GM23338 (cell line): Measurements from ENCODE around the gene CD302. TPM values are rescaled to one million over a fixed set of nuclear protein-coding genes. Genes with fewer than 3 reads are reported as not detected.

Experiments used
- ATAC-seq: fragments of 200-7000 bp; cut with Tn5 transposase; 3 replicates; pipeline ENCODE4 v1.9.1; 2020
- DNase-seq: peaks from one replicate; pipeline ENCODE4 v3.0.0-alpha.2; 2015; ENCODE audit warnings: low spot score
- H2AFZ ChIP-seq: fragments of 200-600 bp; sonication (generic); 2 replicates; pipeline ENCODE4 v1.8.0; 2016; ENCODE audit warnings: antibody characterized with exemption, mild to moderate bottlenecking, moderate library complexity
- H3F3A ChIP-seq: fragments of 200-600 bp; sonication (generic); replicated peaks from 2 replicates; pipeline ENCODE4 v1.8.0; 2017; ENCODE audit warnings: antibody characterized with exemption, mixed run types, low read depth
- H3K27ac ChIP-seq: fragments of 200-600 bp; sonication (generic); 2 replicates; pipeline ENCODE4 v1.6.1; 2016; ENCODE audit warnings: low read depth
- H3K27me3 ChIP-seq: fragments of 200-600 bp; sonication (generic); 2 replicates; pipeline ENCODE4 v1.8.0; 2016; ENCODE audit warnings: mild to moderate bottlenecking, mixed run types, moderate library complexity; ENCODE audit not compliant: insufficient read depth
- H3K36me3 ChIP-seq: fragments of 200-600 bp; sonication (generic); 2 replicates; pipeline ENCODE4 v1.8.0; 2016; ENCODE audit warnings: mild to moderate bottlenecking; ENCODE audit not compliant: insufficient read depth
- H3K4me1 ChIP-seq: fragments of 200-600 bp; sonication (generic); 2 replicates; pipeline ENCODE4 v1.8.0; 2016; ENCODE audit warnings: mild to moderate bottlenecking, moderate library complexity; ENCODE audit not compliant: insufficient read depth
- H3K4me2 ChIP-seq: fragments of 200-600 bp; sonication (generic); 2 replicates; pipeline ENCODE4 v1.7.1; 2017; ENCODE audit warnings: mixed run types
- H3K4me3 ChIP-seq: fragments of 200-600 bp; sonication (generic); 2 replicates; pipeline ENCODE4 v1.6.1; 2016; ENCODE audit warnings: mixed run types
- H3K79me2 ChIP-seq: fragments of 200-600 bp; sonication (generic); replicated peaks from 2 replicates; pipeline ENCODE4 v1.8.0; 2017; ENCODE audit warnings: mild to moderate bottlenecking; ENCODE audit not compliant: insufficient read depth
- H3K9me2 ChIP-seq: fragments of 200-600 bp; sonication (generic); 2 replicates; pipeline ENCODE4 v1.8.0; 2017; ENCODE audit not compliant: insufficient read depth
- H4K20me1 ChIP-seq: fragments of 200-600 bp; sonication (generic); replicated peaks from 2 replicates; pipeline ENCODE4 v1.8.0; 2017; ENCODE audit warnings: mild to moderate bottlenecking; ENCODE audit not compliant: insufficient read depth
- H3K27ac Mint-ChIP-seq: 2 replicates; pipeline ENCODE4 v1.8.0; 2020; ENCODE audit warnings: inconsistent platforms, mild to moderate bottlenecking, moderate library complexity, mixed read lengths
- H3K27me3 Mint-ChIP-seq: 3 replicates; pipeline ENCODE4 v1.8.0; 2022; ENCODE audit warnings: low read depth, mild to moderate bottlenecking, moderate library complexity, mixed read lengths, inconsistent platforms; ENCODE audit not compliant: insufficient read depth, poor library complexity
- H3K36me3 Mint-ChIP-seq: 3 replicates; pipeline ENCODE4 v1.8.0; 2021; ENCODE audit warnings: low read depth, mild to moderate bottlenecking, inconsistent platforms, moderate library complexity, mixed read lengths
- H3K4me1 Mint-ChIP-seq: 3 replicates; pipeline ENCODE4 v1.8.0; 2020; ENCODE audit warnings: mild to moderate bottlenecking, inconsistent platforms, mixed read lengths
- H3K4me3 Mint-ChIP-seq: 3 replicates; pipeline ENCODE4 v1.8.0; 2021; ENCODE audit warnings: moderate library complexity, mild to moderate bottlenecking, inconsistent platforms, mixed read lengths
- H3K9me3 Mint-ChIP-seq: 3 replicates; pipeline ENCODE4 v1.8.0; 2020; ENCODE audit warnings: moderate library complexity, mild to moderate bottlenecking, inconsistent platforms, mixed read lengths
- CREB1 ChIP-seq: fragments of 250-450 bp; sonication (Bioruptor Pico); IDR thresholded peaks from 2 replicates; pipeline ENCODE4 v1.5.0; 2020; ENCODE audit warnings: low read depth, mild to moderate bottlenecking, moderate library complexity
- ZNF331 ChIP-seq: fragments of 250-450 bp; sonication (Bioruptor Pico); IDR thresholded peaks from 2 replicates; pipeline ENCODE4 v1.5.0; 2020; ENCODE audit warnings: low read depth, mild to moderate bottlenecking, moderate library complexity
- polyA plus RNA-seq: library from polyadenylated mRNA; unstranded; fragments of >200 nt; fragmentation: Nextera tagmentation; extraction: Ambion mirVana; gene quantifications from 2 replicates; pipeline ENCODE4 v1.2.1, GENCODE V29; 2016
- total RNA-seq: library from RNA; depleted of rRNA; stranded (reverse); fragments of >200 nt; shearing (Covaris generic); gene quantifications from 2 replicates; pipeline ENCODE4 v1.2.3, GENCODE V29; 2014
- TF ChIP-seq, protein P1 (sequence below), 2 experiments: fragments of 200-600 bp in 1 of 2; sonication (generic) in 1 of 2; conservative IDR thresholded peaks; 2 replicates each; pipeline versions ENCODE4 v1.5.1 to v1.6.1; 2016 to 2017; ENCODE audit warnings: antibody characterized with exemption in 2 of 2, low read depth in 2 of 2, mild to moderate bottlenecking in 2 of 2, moderate library complexity in 1 of 2
- TF ChIP-seq, protein P2 (sequence below): IDR thresholded peaks from 2 replicates; pipeline ENCODE4 v1.6.1; 2016; ENCODE audit warnings: antibody characterized with exemption

Gene CD302
- total and polyA plus RNA-seq, 2 experiments from 2014 or later = 1.6 to 1.9 TPM

DNA sequence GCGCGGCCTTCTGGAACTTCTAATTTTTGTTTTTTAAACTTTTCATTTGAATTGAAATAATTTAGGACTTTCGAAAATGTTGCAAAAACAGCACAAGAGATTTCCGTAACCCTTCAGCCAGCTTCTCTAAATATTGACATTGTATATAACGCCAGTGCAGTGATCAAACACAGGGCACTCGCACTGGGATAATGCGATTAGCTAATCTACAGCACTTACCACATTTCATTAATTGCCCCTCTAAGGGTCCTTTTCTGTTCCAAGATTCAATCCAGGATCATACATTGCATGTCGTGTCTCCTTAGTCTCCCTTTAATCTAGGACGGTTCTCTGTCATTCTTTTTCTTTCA, 343 bp upstream of the CD302 start:
- no peak for ATAC-seq
- H3K27me3 Mint-ChIP-seq = peaks cover 27% of the 10 kb centered on the region

DNA sequence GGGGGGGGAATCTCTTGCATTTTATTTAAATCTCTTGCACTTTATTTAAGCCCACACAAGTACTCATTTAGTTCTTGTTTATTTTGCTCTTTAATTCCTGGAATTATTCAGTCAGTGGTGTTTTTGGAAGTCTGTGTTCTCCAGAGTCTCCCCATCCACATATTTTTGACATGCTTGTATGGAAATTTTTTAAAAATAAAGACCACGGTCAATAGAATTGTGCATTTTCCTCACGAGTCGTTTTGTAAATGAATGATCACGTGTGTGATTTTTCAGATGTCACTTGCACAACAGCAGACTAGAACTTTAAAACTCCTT, 824 bp downstream of the CD302 start:
- Histone ChIP-seq H3K4me3 (peak overlapping the region; percentile 87), H3F3A (no peaks in the 10 kb centered on the region), H3K9me2 (no peaks in the 10 kb centered on the region), H3K27me3 (peaks cover 40% of the 10 kb centered on the region), H3K4me2 (peak overlapping the region; percentile 92), H2AFZ (peak overlapping the region; percentile 100), H4K20me1 (no peaks in the 10 kb centered on the region), H3K27ac (no peak overlapping the region), H3K4me1 (peaks cover 10% of the 10 kb centered on the region), H3K79me2 (no peaks in the 10 kb centered on the region), H3K36me3 (no peaks in the 10 kb centered on the region)
- TF ChIP-seq, protein P1, sequence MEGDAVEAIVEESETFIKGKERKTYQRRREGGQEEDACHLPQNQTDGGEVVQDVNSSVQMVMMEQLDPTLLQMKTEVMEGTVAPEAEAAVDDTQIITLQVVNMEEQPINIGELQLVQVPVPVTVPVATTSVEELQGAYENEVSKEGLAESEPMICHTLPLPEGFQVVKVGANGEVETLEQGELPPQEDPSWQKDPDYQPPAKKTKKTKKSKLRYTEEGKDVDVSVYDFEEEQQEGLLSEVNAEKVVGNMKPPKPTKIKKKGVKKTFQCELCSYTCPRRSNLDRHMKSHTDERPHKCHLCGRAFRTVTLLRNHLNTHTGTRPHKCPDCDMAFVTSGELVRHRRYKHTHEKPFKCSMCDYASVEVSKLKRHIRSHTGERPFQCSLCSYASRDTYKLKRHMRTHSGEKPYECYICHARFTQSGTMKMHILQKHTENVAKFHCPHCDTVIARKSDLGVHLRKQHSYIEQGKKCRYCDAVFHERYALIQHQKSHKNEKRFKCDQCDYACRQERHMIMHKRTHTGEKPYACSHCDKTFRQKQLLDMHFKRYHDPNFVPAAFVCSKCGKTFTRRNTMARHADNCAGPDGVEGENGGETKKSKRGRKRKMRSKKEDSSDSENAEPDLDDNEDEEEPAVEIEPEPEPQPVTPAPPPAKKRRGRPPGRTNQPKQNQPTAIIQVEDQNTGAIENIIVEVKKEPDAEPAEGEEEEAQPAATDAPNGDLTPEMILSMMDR (conservative IDR thresholded peaks at IDR 0.05; ENCODE audit: low read depth in 2 of 2) = no peak
- TF ChIP-seq, protein P2, sequence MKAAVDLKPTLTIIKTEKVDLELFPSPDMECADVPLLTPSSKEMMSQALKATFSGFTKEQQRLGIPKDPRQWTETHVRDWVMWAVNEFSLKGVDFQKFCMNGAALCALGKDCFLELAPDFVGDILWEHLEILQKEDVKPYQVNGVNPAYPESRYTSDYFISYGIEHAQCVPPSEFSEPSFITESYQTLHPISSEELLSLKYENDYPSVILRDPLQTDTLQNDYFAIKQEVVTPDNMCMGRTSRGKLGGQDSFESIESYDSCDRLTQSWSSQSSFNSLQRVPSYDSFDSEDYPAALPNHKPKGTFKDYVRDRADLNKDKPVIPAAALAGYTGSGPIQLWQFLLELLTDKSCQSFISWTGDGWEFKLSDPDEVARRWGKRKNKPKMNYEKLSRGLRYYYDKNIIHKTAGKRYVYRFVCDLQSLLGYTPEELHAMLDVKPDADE = no peak
- Mint-ChIP-seq H3K36me3 (no peaks in the 10 kb centered on the region), H3K27ac (no peak overlapping the region), H3K4me3 (peak overlapping the region; percentile 82), H3K27me3 (peaks cover 27% of the 10 kb centered on the region), H3K9me3 (no peaks in the 10 kb centered on the region; the same call in 2 of the 3 replicates), H3K4me1 (peaks cover 20% of the 10 kb centered on the region)
- DNase-seq = no peak
- ATAC-seq = no peak

More for the DNA sequence above, 343 bp upstream of the CD302 start:
- Histone ChIP-seq H3K4me1 (peaks cover 10% of the 10 kb centered on the region), H3K27ac (no peak overlapping the region), H4K20me1 (no peaks in the 10 kb centered on the region), H3K4me2 (peak overlapping the region; percentile 92), H3K36me3 (no peaks in the 10 kb centered on the region), H3K4me3 (peak overlapping the region; percentile 87), H3K9me2 (no peaks in the 10 kb centered on the region), H3K27me3 (peaks cover 40% of the 10 kb centered on the region), H2AFZ (peak overlapping the region; percentile 63; the same call in 1 of the 2 replicates), H3F3A (no peaks in the 10 kb centered on the region), H3K79me2 (no peaks in the 10 kb centered on the region)
- no peaks in the 10 kb centered on the region; the same call in 2 of the 3 replicates for H3K9me3 Mint-ChIP-seq
- no peak for DNase-seq
- TF ChIP-seq ZNF331 (CRISPR knock-in tag) (no peak), CREB1 (no peak)
- TF ChIP-seq, protein P1 (conservative IDR thresholded peaks at IDR 0.05; ENCODE audit: low read depth in 2 of 2) = no peak
- peak overlapping the region; percentile 82 for H3K4me3 Mint-ChIP-seq
- no peak overlapping the region for H3K27ac Mint-ChIP-seq
- H3K4me1 Mint-ChIP-seq = peaks cover 20% of the 10 kb centered on the region
- H3K36me3 Mint-ChIP-seq = no peaks in the 10 kb centered on the region
